OCI-LY7 (cell line): ENCODE measurements around the gene COLEC12. TPM values are rescaled to one million over a fixed set of nuclear protein-coding genes. Genes with fewer than 3 reads are reported as not detected.

Experiments
- BruUV-seq: library from RNA; stranded (reverse); fragments of 400-500 nt; replicated peaks from 2 replicates; lab custom pipeline; 2021; lab: Mats Ljungman, UMichigan
- CTCF ChIA-PET: fragments of 300-600 bp; sonication (Branson Sonifier 250); formaldehyde crosslinking; loops from one replicate; lab custom pipeline; 2022; ENCODE audit warnings: antibody characterized with exemption; ENCODE audit not compliant: unreplicated experiment; lab: Charles Lee
- POLR2A ChIA-PET: fragments of 300-600 bp; sonication (Branson Sonifier 250); formaldehyde crosslinking; loops from one replicate; lab custom pipeline; 2022; ENCODE audit warnings: antibody characterized with exemption; lab: Charles Lee
- DNase-seq: peaks from one replicate; pipeline ENCODE4 v3.0.0-alpha.2; 2015; ENCODE audit warnings: low spot score
- H2AFZ ChIP-seq: fragments of 200-600 bp; sonication (generic), shearing (Covaris generic); 2 replicates; pipeline ENCODE4 v1.6.1; 2014; ENCODE audit warnings: mild to moderate bottlenecking, antibody characterized with exemption, low read length, moderate library complexity
- H3K27ac ChIP-seq: fragments of 200-600 bp; sonication (generic); 2 replicates; pipeline ENCODE4 v1.5.1; 2014; ENCODE audit warnings: mixed run types, low read depth, mild to moderate bottlenecking, moderate library complexity, low read length, inconsistent platforms; ENCODE audit not compliant: poor library complexity, severe bottlenecking
- H3K36me3 ChIP-seq: fragments of 200-600 bp; sonication (generic); 2 replicates; pipeline ENCODE4 v1.6.1; 2014; ENCODE audit warnings: mild to moderate bottlenecking, antibody characterized with exemption, low read length, moderate library complexity, mixed read lengths; ENCODE audit not compliant: insufficient read depth
- H3K4me1 ChIP-seq: fragments of 200-600 bp; sonication (generic); 2 replicates; pipeline ENCODE4 v1.5.1; 2014; ENCODE audit warnings: mild to moderate bottlenecking, low read length; ENCODE audit not compliant: insufficient read depth, poor library complexity, severe bottlenecking
- H3K4me2 ChIP-seq: fragments of 200-600 bp; sonication (generic); 2 replicates; pipeline ENCODE4 v1.6.1; 2014; ENCODE audit warnings: mild to moderate bottlenecking, low read length
- H3K4me3 ChIP-seq: fragments of 200-600 bp; sonication (generic); 2 replicates; pipeline ENCODE4 v1.5.1; 2014; ENCODE audit warnings: mild to moderate bottlenecking, low read depth, low read length; ENCODE audit not compliant: poor library complexity, severe bottlenecking
- H3K79me2 ChIP-seq: fragments of 200-600 bp; sonication (generic); 2 replicates; pipeline ENCODE4 v1.6.1; 2016; ENCODE audit warnings: low read depth, mild to moderate bottlenecking, low read length, moderate library complexity, mixed read lengths; ENCODE audit not compliant: insufficient read depth
- H3K9me2 ChIP-seq: fragments of 200-600 bp; sonication (generic); 2 replicates; pipeline ENCODE4 v1.6.1; 2016; ENCODE audit warnings: mild to moderate bottlenecking, low read length, mixed read lengths; ENCODE audit not compliant: insufficient read depth
- H3K9me3 ChIP-seq: fragments of 200-600 bp; sonication (generic); 2 replicates; pipeline ENCODE4 v1.6.1; 2014; ENCODE audit warnings: mild to moderate bottlenecking, mixed run types, low read length, mixed read lengths
- H4K20me1 ChIP-seq: fragments of 200-600 bp; sonication (generic); 2 replicates; pipeline ENCODE4 v1.6.1; 2014; ENCODE audit warnings: mild to moderate bottlenecking, antibody characterized with exemption, low read length, moderate library complexity, mixed read lengths; ENCODE audit not compliant: insufficient read depth
- CTCF ChIP-seq: fragments of 200-600 bp; sonication (generic); conservative IDR thresholded peaks from 2 replicates; pipeline ENCODE4 v1.5.1; 2014; ENCODE audit warnings: mild to moderate bottlenecking, antibody characterized with exemption, low read length, moderate library complexity, mixed read lengths
- EZH2phosphoT487 ChIP-seq: fragments of 200-600 bp; sonication (generic); IDR thresholded peaks from 2 replicates; pipeline ENCODE4 v1.6.1; 2018; ENCODE audit warnings: low read depth, borderline replicate concordance, mild to moderate bottlenecking, mixed run types, antibody characterized with exemption, low read length, moderate library complexity, mixed read lengths
- intact Hi-C: fragments of 100-400 bp; cut with micrococcal nuclease; formaldehyde crosslinking; loops from one replicate; pipeline ENCODE4 v1.10.0; 2022; ENCODE audit not compliant: unreplicated experiment
- total RNA-seq, 2 experiments: library from RNA; depleted of rRNA in 1 of 2; stranded (reverse); fragments of >200 nt in 1 of 2; shearing (Covaris generic) in 1 of 2; gene quantifications; 2 replicates each; pipeline ENCODE4 v1.2.3, GENCODE V29; 2014 to 2022

COLEC12 gene
- total RNA-seq, 2 experiments from 2014 or later = not detected

- no peak for DNase-seq
- H4K20me1 ChIP-seq = no peaks in the 10 kb centered on the region
- TF ChIP-seq EZH2phosphoT487 (no peak), CTCF (no peak)
- ChIA-PET POLR2A (no interaction called here), CTCF (no interaction called here)
- no peak overlapping the region for H3K27ac ChIP-seq
- intact Hi-C loops = no loop called here
- H3K9me3 ChIP-seq = no peaks in the 10 kb centered on the region
- no peaks in the 10 kb centered on the region for H3K79me2 ChIP-seq
- H2AFZ ChIP-seq = no peak overlapping the region
- H3K4me3 ChIP-seq = no peak overlapping the region
- H3K4me1 ChIP-seq = no peaks in the 10 kb centered on the region
- no peak overlapping the region for H3K4me2 ChIP-seq
- no TSS peak for BruUV-seq
- H3K9me2 ChIP-seq = no peaks in the 10 kb centered on the region
- no peaks in the 10 kb centered on the region for H3K36me3 ChIP-seq
Observed at GRCh38 chr18:393574-393957, 106.9 kb downstream of the COLEC12 start.

GRCh38 chr18:392928-393573 lies 107.5 kb downstream of the COLEC12 start:
- Histone ChIP-seq H3K4me3 (no peak overlapping the region), H4K20me1 (no peaks in the 10 kb centered on the region), H2AFZ (no peak overlapping the region), H3K36me3 (no peaks in the 10 kb centered on the region), H3K9me2 (no peaks in the 10 kb centered on the region), H3K79me2 (no peaks in the 10 kb centered on the region), H3K4me1 (no peaks in the 10 kb centered on the region), H3K4me2 (no peak overlapping the region), H3K9me3 (no peaks in the 10 kb centered on the region), H3K27ac (no peak overlapping the region)
- DNase-seq = no peak
- ChIA-PET CTCF (no interaction called here), POLR2A (no interaction called here)
- TF ChIP-seq CTCF (no peak), EZH2phosphoT487 (no peak)
- intact Hi-C loops = no loop called here
- no TSS peak for BruUV-seq

GRCh38 chr18:390741-391478 lies 109.6 kb downstream of the COLEC12 start:
- Histone ChIP-seq H3K36me3 (no peaks in the 10 kb centered on the region), H2AFZ (no peak overlapping the region), H3K4me3 (no peak overlapping the region), H3K27ac (no peak overlapping the region), H3K79me2 (no peaks in the 10 kb centered on the region), H3K4me1 (no peaks in the 10 kb centered on the region), H4K20me1 (no peaks in the 10 kb centered on the region), H3K4me2 (no peak overlapping the region), H3K9me2 (no peaks in the 10 kb centered on the region), H3K9me3 (no peaks in the 10 kb centered on the region)
- intact Hi-C loops = no loop called here
- TF ChIP-seq CTCF (no peak), EZH2phosphoT487 (no peak)
- CTCF ChIA-PET = no interaction called here
- no TSS peak for BruUV-seq
- POLR2A ChIA-PET = no interaction called here
- no peak for DNase-seq
